ENCODE measurements around the gene STUM.

Gene STUM

GRCh38 chr1:226606311-226607267 is 58.0 kb downstream of the STUM start:
- Histone ChIP-seq H3K9ac (ENCODE audit: low read depth, low read length) (no peak overlapping the region), H3K9me3 (ENCODE audit: insufficient read depth, low read length, severe bottlenecking) (no peaks in the 10 kb centered on the region), H4K20me1 (ENCODE audit: insufficient read depth, low read length) (no peaks in the 10 kb centered on the region; the same call in 1 of the 2 replicates), H3K27me3 (ENCODE audit: insufficient read depth, low read length, poor library complexity) (no peaks in the 10 kb centered on the region), H3K36me3 (ENCODE audit: insufficient read depth, low read length) (no peaks in the 10 kb centered on the region), H3K4me2 (ENCODE audit: insufficient read depth, low read length) (no peak overlapping the region), H3K27ac (ENCODE audit: low read length) (no peak overlapping the region), H3K4me3 (ENCODE audit: low read depth in 1 of 2, low read length in 2 of 2) (no peak overlapping the region), H3K79me2 (ENCODE audit: insufficient read depth, low read length) (no peaks in the 10 kb centered on the region), H3K4me1 (ENCODE audit: insufficient read depth, low read length) (no peaks in the 10 kb centered on the region), H2AFZ (ENCODE audit: low read depth, low read length) (no peak overlapping the region)
- TF ChIP-seq, protein P1, sequence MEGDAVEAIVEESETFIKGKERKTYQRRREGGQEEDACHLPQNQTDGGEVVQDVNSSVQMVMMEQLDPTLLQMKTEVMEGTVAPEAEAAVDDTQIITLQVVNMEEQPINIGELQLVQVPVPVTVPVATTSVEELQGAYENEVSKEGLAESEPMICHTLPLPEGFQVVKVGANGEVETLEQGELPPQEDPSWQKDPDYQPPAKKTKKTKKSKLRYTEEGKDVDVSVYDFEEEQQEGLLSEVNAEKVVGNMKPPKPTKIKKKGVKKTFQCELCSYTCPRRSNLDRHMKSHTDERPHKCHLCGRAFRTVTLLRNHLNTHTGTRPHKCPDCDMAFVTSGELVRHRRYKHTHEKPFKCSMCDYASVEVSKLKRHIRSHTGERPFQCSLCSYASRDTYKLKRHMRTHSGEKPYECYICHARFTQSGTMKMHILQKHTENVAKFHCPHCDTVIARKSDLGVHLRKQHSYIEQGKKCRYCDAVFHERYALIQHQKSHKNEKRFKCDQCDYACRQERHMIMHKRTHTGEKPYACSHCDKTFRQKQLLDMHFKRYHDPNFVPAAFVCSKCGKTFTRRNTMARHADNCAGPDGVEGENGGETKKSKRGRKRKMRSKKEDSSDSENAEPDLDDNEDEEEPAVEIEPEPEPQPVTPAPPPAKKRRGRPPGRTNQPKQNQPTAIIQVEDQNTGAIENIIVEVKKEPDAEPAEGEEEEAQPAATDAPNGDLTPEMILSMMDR (IDR thresholded peaks at IDR 0.05; ENCODE audit: borderline replicate concordance, extremely low read depth, low read length, poor library complexity, severe bottlenecking): no peak
- TF ChIP-seq EZH2 (IDR thresholded peaks at IDR 0.05; ENCODE audit: borderline replicate concordance, low read depth, low read length, severe bottlenecking): no peak
- DNase-seq (no peak), ATAC-seq (ENCODE audit: insufficient read depth, low read depth) (no peak)

GRCh38 chr1:226607268-226607660 is 58.7 kb downstream of the STUM start:
- H4K20me1 ChIP-seq (ENCODE audit: insufficient read depth, low read length): no peaks in the 10 kb centered on the region; the same call in 1 of the 2 replicates
- no peak overlapping the region for H3K27ac ChIP-seq (ENCODE audit: low read length)
- ATAC-seq (ENCODE audit: insufficient read depth, low read depth): no peak

DNA sequence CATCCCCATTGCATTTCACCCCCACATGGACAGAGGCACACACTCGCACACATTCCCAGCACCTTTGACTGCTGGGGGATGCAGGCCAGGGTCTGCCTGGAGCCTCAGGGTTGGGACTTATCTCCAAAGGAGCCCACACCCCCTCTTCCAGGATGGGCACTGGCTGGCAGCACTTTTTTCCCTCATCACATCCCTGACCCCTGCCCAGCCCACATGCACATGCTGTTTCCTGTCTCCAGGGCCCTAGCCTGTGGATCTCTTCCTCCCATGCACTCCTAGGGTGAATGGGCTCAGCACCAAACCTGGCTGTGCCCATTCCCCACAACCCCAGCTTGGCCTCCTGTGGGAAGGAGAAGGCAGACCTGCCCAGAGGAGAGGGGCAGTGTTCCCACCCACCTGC is 59.3 kb downstream of the STUM start:
- no peak overlapping the region for H3K4me2 ChIP-seq (ENCODE audit: insufficient read depth, low read length)
- TF ChIP-seq EZH2 (IDR thresholded peaks at IDR 0.05; ENCODE audit: borderline replicate concordance, low read depth, low read length, severe bottlenecking): no peak
- TF ChIP-seq, protein P1 (IDR thresholded peaks at IDR 0.05; ENCODE audit: borderline replicate concordance, extremely low read depth, low read length, poor library complexity, severe bottlenecking): no peak

More at GRCh38 chr1:226607268-226607660, 58.7 kb downstream of the STUM start:
- H3K4me2 ChIP-seq (ENCODE audit: insufficient read depth, low read length): no peak overlapping the region
- no peaks in the 10 kb centered on the region for H3K36me3 ChIP-seq (ENCODE audit: insufficient read depth, low read length)
- no peak overlapping the region for H3K4me3 ChIP-seq (ENCODE audit: low read depth in 1 of 2, low read length in 2 of 2)
- H3K79me2 ChIP-seq (ENCODE audit: insufficient read depth, low read length): no peaks in the 10 kb centered on the region
- no peaks in the 10 kb centered on the region for H3K4me1 ChIP-seq (ENCODE audit: insufficient read depth, low read length)
- H2AFZ ChIP-seq (ENCODE audit: low read depth, low read length): no peak overlapping the region
- no peak for DNase-seq
- no peak overlapping the region for H3K9ac ChIP-seq (ENCODE audit: low read depth, low read length)
- no peak for TF ChIP-seq EZH2 (IDR thresholded peaks at IDR 0.05; ENCODE audit: borderline replicate concordance, low read depth, low read length, severe bottlenecking)
- TF ChIP-seq, protein P1 (IDR thresholded peaks at IDR 0.05; ENCODE audit: borderline replicate concordance, extremely low read depth, low read length, poor library complexity, severe bottlenecking): no peak
- no peaks in the 10 kb centered on the region for H3K27me3 ChIP-seq (ENCODE audit: insufficient read depth, low read length, poor library complexity)
- H3K9me3 ChIP-seq (ENCODE audit: insufficient read depth, low read length, severe bottlenecking): no peaks in the 10 kb centered on the region

More for the DNA sequence above, 59.3 kb downstream of the STUM start:
- no peaks in the 10 kb centered on the region for H3K79me2 ChIP-seq (ENCODE audit: insufficient read depth, low read length)
- no peak for DNase-seq
- no peak overlapping the region for H3K27ac ChIP-seq (ENCODE audit: low read length)
- no peaks in the 10 kb centered on the region for H3K9me3 ChIP-seq (ENCODE audit: insufficient read depth, low read length, severe bottlenecking)
- no peak overlapping the region for H3K9ac ChIP-seq (ENCODE audit: low read depth, low read length)
- H3K36me3 ChIP-seq (ENCODE audit: insufficient read depth, low read length): no peaks in the 10 kb centered on the region
- H3K4me1 ChIP-seq (ENCODE audit: insufficient read depth, low read length): no peaks in the 10 kb centered on the region
- H2AFZ ChIP-seq (ENCODE audit: low read depth, low read length): no peak overlapping the region
- no peak overlapping the region for H3K4me3 ChIP-seq (ENCODE audit: low read depth in 1 of 2, low read length in 2 of 2)
- ATAC-seq (ENCODE audit: insufficient read depth, low read depth): no peak
- H3K27me3 ChIP-seq (ENCODE audit: insufficient read depth, low read length, poor library complexity): no peaks in the 10 kb centered on the region
- H4K20me1 ChIP-seq (ENCODE audit: insufficient read depth, low read length): no peaks in the 10 kb centered on the region; the same call in 1 of the 2 replicates

Data from DND-41 (cell line).